GM12892 (cell line): ENCODE results near the gene CALML5.

Experiments used
- POLR2A ChIP-seq: IDR thresholded peaks from 2 replicates; pipeline ENCODE4 v1.6.1; 2011; ENCODE audit warnings: low read depth, low read length, control low read depth
- POLR2AphosphoS5 ChIP-seq: IDR thresholded peaks from 2 replicates; pipeline ENCODE4 v1.6.1; 2011; ENCODE audit warnings: low read depth, low read length, control low read depth

- TF ChIP-seq POLR2A (no peak), POLR2AphosphoS5 (no peak)
These were observed 41.6 kb downstream of the CALML5 start for GRCh38 chr10:5457741-5458140.
